Karpas-422 (cell line): ENCODE measurements around the gene YIPF1. TPM values are rescaled to one million over a fixed set of nuclear protein-coding genes. Genes with fewer than 3 reads are reported as not detected.
A peak's percentile ranks its signal among the peaks of the same experiment; 100 is the strongest.

Source experiments
- DNase-seq: peaks from one replicate; pipeline ENCODE4 v3.0.0-alpha.2; 2015
- H2AFZ ChIP-seq: fragments of 200-600 bp; sonication (generic); 2 replicates; pipeline ENCODE4 v1.6.1; 2014; ENCODE audit warnings: antibody characterized with exemption, low read length, mixed read lengths
- H3K27ac ChIP-seq: fragments of 200-600 bp; sonication (generic); 2 replicates; pipeline ENCODE4 v1.5.1; 2014; ENCODE audit warnings: mild to moderate bottlenecking, low read length, moderate library complexity
- H3K27me3 ChIP-seq: fragments of 200-600 bp; sonication (generic); 2 replicates; pipeline ENCODE4 v1.6.1; 2014; ENCODE audit warnings: low read length, mixed read lengths
- H3K36me3 ChIP-seq: fragments of 200-600 bp; sonication (generic); 2 replicates; pipeline ENCODE4 v1.6.1; 2014; ENCODE audit warnings: low read length, mixed read lengths; ENCODE audit not compliant: insufficient read depth
- H3K4me1 ChIP-seq: fragments of 200-600 bp; sonication (generic); 2 replicates; pipeline ENCODE4 v1.6.1; 2014; ENCODE audit warnings: mild to moderate bottlenecking, low read length, mixed read lengths
- H3K4me2 ChIP-seq: fragments of 200-600 bp; sonication (generic); 2 replicates; pipeline ENCODE4 v1.6.1; 2014; ENCODE audit warnings: low read length, low read depth, mild to moderate bottlenecking; ENCODE audit not compliant: poor library complexity, severe bottlenecking
- H3K4me3 ChIP-seq: fragments of 200-600 bp; sonication (generic); 2 replicates; pipeline ENCODE4 v1.5.1; 2014; ENCODE audit warnings: mild to moderate bottlenecking, antibody characterized with exemption, low read length, mixed read lengths
- H3K79me2 ChIP-seq: fragments of 200-600 bp; sonication (generic); 2 replicates; pipeline ENCODE4 v1.6.1; 2014; ENCODE audit warnings: mild to moderate bottlenecking, low read length, mixed read lengths
- H3K9ac ChIP-seq: fragments of 200-600 bp; sonication (generic); 2 replicates; pipeline ENCODE4 v1.6.0; 2014; ENCODE audit warnings: low read length
- H3K9me2 ChIP-seq: fragments of 200-600 bp; sonication (generic), shearing (Covaris generic); replicated peaks from 2 replicates; pipeline ENCODE4 v1.6.0; 2014; ENCODE audit warnings: mild to moderate bottlenecking, low read length, moderate library complexity; ENCODE audit not compliant: insufficient read depth
- H3K9me3 ChIP-seq: fragments of 300-700, 200-600 bp; sonication (generic); 2 replicates; pipeline ENCODE4 v1.6.1; 2014; ENCODE audit warnings: low read length, mixed read lengths
- H4K20me1 ChIP-seq: fragments of 200-600 bp; sonication (generic); 2 replicates; pipeline ENCODE4 v1.6.1; 2014; ENCODE audit warnings: mild to moderate bottlenecking, antibody characterized with exemption, low read length, low read depth; ENCODE audit not compliant: insufficient read depth
- total RNA-seq: library from RNA; depleted of rRNA; stranded (reverse); fragments of >200 nt; shearing (Covaris generic); gene quantifications from 2 replicates; pipeline ENCODE4 v1.2.3, GENCODE V29; 2014; ENCODE audit warnings: low replicate concordance

YIPF1 gene
- total RNA-seq, 1 experiment from 2014 or later = 87.4 TPM

DNA sequence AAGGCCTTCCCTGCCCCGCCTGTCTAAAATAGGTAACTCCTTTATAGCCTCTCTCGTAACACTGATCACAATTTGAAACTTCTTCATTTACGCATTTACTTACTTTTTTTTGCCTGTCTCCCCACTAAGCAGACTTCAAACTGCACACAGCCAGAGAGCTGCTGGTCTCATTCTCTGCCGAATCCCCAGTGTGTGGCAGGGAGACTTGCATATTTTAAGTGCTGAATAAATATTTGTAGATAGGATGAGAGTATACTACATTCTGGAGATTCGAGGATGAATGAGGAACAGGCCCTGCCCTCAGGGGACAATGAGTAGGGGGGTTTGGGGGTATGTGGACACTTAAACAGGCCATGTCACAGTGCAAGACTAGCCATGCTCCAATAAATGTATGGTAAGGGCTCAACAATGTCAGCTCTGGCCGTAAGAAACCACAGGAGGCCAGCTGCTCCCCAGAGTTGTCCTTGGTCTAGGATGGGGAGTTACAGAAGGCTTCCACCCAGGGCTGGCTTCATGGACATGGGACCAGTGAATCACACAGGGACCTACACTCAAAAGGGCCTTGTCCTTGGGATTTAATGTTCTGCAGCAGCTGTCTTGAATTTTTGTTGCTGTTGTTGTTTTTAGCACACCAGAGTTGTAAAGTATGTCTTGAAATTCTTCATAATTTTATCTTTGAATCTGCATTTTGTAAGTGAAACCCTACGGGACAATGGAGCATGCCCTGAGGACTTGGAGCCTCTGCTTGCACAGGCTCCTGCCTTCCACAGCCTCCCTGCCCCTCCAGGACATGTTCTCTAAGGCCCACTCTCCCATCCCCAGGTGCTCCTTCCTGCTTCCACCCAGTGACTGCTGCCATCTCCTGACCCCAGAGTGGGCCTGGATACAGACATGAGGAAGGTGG lies 12.9 kb upstream of the YIPF1 start:
- H3K4me2 ChIP-seq = no peak overlapping the region
- H3K27ac ChIP-seq = no peak overlapping the region
- H3K9ac ChIP-seq = no peak overlapping the region
- peaks cover 17% of the 10 kb centered on the region for H3K4me1 ChIP-seq
- no peak overlapping the region for H3K4me3 ChIP-seq
- H3K9me3 ChIP-seq = no peaks in the 10 kb centered on the region
- no peaks in the 10 kb centered on the region for H4K20me1 ChIP-seq
- no peak for DNase-seq
- H3K27me3 ChIP-seq = no peaks in the 10 kb centered on the region
- no peak overlapping the region for H2AFZ ChIP-seq
- no peaks in the 10 kb centered on the region for H3K36me3 ChIP-seq
- no peaks in the 10 kb centered on the region for H3K79me2 ChIP-seq
- no peaks in the 10 kb centered on the region for H3K9me2 ChIP-seq

DNA sequence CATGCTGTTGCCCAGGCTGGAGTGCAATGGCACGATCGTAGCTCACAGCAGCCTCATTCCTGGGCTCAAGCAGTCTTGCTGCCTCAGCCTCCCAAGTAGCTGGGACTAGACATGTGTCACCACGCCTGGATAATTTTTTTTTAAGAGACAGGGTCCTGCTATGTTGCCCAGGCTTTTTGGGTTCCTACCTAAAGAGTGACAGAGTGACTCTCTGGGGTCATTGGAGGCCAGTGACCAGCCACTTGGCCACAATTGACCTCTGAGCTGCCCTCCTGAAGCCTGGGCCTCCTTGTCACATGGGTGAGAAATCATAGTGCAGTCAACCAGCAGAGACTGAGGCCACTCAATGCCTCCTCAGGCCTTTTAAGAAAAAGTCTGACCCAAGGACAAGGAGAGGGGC lies 10.1 kb upstream of the YIPF1 start:
- H3K4me3 ChIP-seq = no peak overlapping the region

DNA sequence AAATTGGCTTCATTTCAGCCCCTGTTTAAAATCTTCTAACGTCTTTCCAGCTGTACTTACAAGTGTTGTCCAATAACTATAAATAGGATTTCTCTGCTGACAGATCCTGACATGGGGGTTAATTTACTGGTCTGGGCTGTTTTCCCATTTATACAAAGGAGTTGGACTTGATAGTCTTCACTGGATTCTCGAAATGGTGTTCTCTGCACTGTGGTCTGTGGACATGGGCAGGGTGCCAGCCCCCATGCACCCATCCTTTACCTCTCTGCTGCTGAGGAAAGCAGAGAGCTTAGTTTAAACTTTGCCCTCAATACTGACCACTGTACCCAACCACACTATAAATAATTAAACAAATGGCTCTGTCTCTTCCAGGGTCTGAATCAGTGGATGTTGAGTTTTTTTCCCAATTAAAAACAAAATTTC lies 9.6 kb upstream of the YIPF1 start:
- no peak overlapping the region for H2AFZ ChIP-seq
- no peaks in the 10 kb centered on the region for H3K36me3 ChIP-seq

More for the DNA sequence above, 10.1 kb upstream of the YIPF1 start:
- no peaks in the 10 kb centered on the region for H3K36me3 ChIP-seq
- no peaks in the 10 kb centered on the region for H3K9me3 ChIP-seq
- no peak overlapping the region for H3K4me2 ChIP-seq
- H3K4me1 ChIP-seq = peaks cover 16% of the 10 kb centered on the region
- no peak overlapping the region for H3K9ac ChIP-seq
- no peak overlapping the region for H3K27ac ChIP-seq
- H3K79me2 ChIP-seq = no peaks in the 10 kb centered on the region
- H4K20me1 ChIP-seq = no peaks in the 10 kb centered on the region
- H2AFZ ChIP-seq = no peak overlapping the region
- DNase-seq = no peak
- H3K9me2 ChIP-seq = no peaks in the 10 kb centered on the region
- H3K27me3 ChIP-seq = no peaks in the 10 kb centered on the region

DNA sequence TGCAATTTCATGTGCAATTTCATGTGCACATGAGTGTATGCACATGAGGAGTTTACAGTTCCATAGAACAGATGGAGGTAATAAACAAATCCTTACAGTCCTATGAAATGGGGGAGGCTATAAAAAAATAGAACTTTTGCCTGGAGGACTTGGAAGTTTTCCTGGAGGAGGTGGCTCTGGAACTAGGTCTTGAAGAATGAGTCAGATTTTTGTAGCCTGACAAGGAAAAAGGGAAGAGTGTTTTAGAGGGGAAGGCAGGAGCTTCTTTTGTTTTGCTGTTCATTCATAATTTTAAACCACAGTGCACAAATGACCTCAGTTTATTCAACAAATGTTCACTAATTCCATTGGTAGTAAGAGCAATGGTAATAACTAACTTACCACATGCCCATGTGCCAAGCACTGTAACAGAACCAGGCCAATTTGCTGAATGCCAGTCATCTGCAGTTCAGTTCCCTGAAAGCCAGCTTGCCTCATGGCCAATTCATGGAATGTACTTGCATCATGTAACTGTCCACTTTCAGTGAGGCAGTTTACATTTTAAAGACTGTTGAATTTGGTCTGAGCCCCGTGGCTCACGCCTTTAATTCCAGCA lies 7.1 kb upstream of the YIPF1 start:
- no peaks in the 10 kb centered on the region for H3K9me2 ChIP-seq
- no peaks in the 10 kb centered on the region for H3K27me3 ChIP-seq
- no peak overlapping the region for H3K4me2 ChIP-seq
- H3K9me3 ChIP-seq = no peaks in the 10 kb centered on the region
- no peak overlapping the region for H3K4me3 ChIP-seq
- H3K4me1 ChIP-seq = peaks cover 5% of the 10 kb centered on the region
- DNase-seq = no peak
- no peak overlapping the region for H2AFZ ChIP-seq
- H3K27ac ChIP-seq = no peak overlapping the region
- H4K20me1 ChIP-seq = no peaks in the 10 kb centered on the region
- H3K79me2 ChIP-seq = no peaks in the 10 kb centered on the region
- no peak overlapping the region for H3K9ac ChIP-seq
- H3K36me3 ChIP-seq = no peaks in the 10 kb centered on the region

More for the DNA sequence above, 9.6 kb upstream of the YIPF1 start:
- H3K4me1 ChIP-seq = peaks cover 11% of the 10 kb centered on the region
- no peaks in the 10 kb centered on the region for H3K79me2 ChIP-seq
- H4K20me1 ChIP-seq = no peaks in the 10 kb centered on the region
- no peaks in the 10 kb centered on the region for H3K27me3 ChIP-seq
- no peak overlapping the region for H3K27ac ChIP-seq
- DNase-seq = no peak
- no peak overlapping the region for H3K4me3 ChIP-seq
- H3K9me3 ChIP-seq = no peaks in the 10 kb centered on the region
- no peak overlapping the region for H3K4me2 ChIP-seq
- H3K9ac ChIP-seq = no peak overlapping the region
- no peaks in the 10 kb centered on the region for H3K9me2 ChIP-seq

DNA sequence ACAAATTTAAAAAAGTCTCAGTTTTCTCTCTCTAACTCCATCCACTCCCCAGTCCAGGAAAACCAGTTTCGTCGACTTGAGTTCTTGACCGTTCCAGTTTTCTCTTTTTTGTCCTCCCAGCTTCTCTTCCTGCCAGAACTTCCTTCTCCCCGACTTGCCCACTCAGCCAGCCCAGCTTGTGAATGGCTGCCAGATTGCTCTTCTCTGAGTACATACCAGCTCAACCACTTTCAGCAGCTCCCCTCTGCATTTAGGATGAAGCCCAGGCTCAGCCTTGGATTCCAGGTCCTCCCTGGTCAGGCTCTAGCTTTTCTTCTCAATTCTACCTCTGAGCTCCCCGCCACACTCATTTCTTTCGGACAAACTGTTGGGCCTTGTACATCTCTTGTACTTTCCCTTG lies 5.8 kb upstream of the YIPF1 start:
- no peaks in the 10 kb centered on the region for H3K79me2 ChIP-seq
- H3K4me2 ChIP-seq = no peak overlapping the region
- H3K36me3 ChIP-seq = no peaks in the 10 kb centered on the region
- H3K9ac ChIP-seq = no peak overlapping the region
- no peaks in the 10 kb centered on the region for H3K9me3 ChIP-seq
- H2AFZ ChIP-seq = no peak overlapping the region
- H4K20me1 ChIP-seq = no peaks in the 10 kb centered on the region
- H3K4me1 ChIP-seq = peaks cover 14% of the 10 kb centered on the region
- H3K27ac ChIP-seq = no peak overlapping the region
- no peaks in the 10 kb centered on the region for H3K27me3 ChIP-seq
- DNase-seq = no peak
- no peak overlapping the region for H3K4me3 ChIP-seq
- no peaks in the 10 kb centered on the region for H3K9me2 ChIP-seq

DNA sequence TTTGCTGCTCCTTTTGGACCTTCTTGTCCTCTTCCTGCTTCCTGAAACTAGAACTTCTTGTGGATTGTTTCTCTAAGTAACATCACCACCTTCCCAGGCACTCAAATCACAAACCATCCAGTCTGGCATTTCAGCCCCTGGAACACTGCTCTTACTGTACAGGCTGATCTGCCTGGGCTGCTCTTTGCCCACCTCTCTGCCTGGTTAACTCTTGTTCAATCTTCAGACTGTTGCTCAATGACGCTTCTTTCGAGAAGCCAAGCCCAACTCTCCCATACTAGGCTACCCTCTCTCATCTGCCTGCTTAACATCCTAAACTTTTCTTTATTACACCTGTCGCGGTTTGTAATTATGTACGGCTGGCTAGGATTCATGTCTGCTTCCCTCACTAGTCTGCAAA lies 5.0 kb upstream of the YIPF1 start:
- Histone ChIP-seq H2AFZ (no peak overlapping the region), H3K9ac (no peak overlapping the region), H3K4me1 (peaks cover 19% of the 10 kb centered on the region), H3K9me2 (no peaks in the 10 kb centered on the region), H4K20me1 (no peaks in the 10 kb centered on the region), H3K27ac (no peak overlapping the region), H3K36me3 (no peaks in the 10 kb centered on the region), H3K79me2 (no peaks in the 10 kb centered on the region), H3K4me2 (no peak overlapping the region), H3K4me3 (no peak overlapping the region), H3K27me3 (no peaks in the 10 kb centered on the region), H3K9me3 (no peaks in the 10 kb centered on the region)
- DNase-seq = no peak

DNA sequence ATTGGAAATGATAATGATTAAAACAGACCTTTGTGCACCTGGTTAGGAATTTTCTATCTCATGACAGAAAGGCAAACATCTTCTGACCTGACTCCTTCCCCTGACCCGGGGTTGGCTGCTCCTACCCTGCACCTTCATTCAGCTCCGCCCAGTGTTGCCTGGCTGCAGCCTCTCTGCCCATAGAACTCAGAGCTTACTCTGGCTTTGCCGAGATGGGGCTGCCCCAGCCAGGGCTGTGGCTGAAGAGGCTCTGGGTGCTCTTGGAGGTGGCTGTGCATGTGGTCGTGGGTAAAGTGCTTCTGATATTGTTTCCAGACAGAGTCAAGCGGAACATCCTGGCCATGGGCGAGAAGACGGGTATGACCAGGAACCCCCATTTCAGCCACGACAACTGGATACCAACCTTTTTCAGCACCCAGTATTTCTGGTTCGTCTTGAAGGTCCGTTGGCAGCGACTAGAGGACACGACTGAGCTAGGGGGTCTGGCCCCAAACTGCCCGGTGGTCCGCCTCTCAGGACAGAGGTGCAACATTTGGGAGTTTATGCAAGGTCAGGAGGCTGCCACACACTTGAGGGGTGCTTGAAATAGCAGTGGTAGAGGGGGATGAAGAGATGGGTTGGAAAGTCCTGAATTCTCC lies 4.5 kb upstream of the YIPF1 start, which contains the start of gene DIO1:
DIO1 (plus strand) TSS at position 189 of the 638 bp plus-strand sequence; CDS start at position 213, 24 bp downstream.
- no peaks in the 10 kb centered on the region for H3K27me3 ChIP-seq
- no peak within 1 kb of the TSS for H3K4me2 ChIP-seq
- H3K9me2 ChIP-seq = no peaks in the 10 kb centered on the region
- no peaks in the 10 kb centered on the region for H3K36me3 ChIP-seq
- H3K9me3 ChIP-seq = no peaks in the 10 kb centered on the region
- H2AFZ ChIP-seq = peak within 1 kb of the TSS; percentile 61; the same call in 1 of the 2 replicates
- peaks cover 3% of the 10 kb centered on the region for H3K79me2 ChIP-seq
- no peak within 1 kb of the TSS for H3K27ac ChIP-seq
- DNase-seq = no peak
- H3K4me3 ChIP-seq = no peak within 1 kb of the TSS
- H4K20me1 ChIP-seq = no peaks in the 10 kb centered on the region
- peaks cover 21% of the 10 kb centered on the region for H3K4me1 ChIP-seq
- no peak within 1 kb of the TSS for H3K9ac ChIP-seq

DNA sequence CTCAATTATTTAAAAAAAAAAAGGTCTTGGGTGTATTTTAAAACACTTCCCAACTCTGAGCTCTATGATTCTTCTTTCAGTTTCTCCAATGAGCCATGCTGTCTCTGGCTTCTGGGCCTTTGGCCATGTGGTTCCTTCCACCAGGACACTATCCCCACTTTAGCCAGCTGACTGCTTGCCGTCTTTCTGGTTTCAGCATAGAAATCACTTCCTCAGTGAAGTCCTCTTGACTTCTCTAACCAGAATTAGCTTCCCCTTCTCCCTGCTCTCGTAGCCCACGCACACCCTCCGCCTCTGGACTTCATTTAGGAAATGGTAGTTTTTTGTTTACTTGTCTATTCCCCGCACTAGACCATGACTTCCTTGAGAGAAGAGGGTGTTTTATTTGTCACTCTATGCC lies 3.3 kb upstream of the YIPF1 start:
- H3K9ac ChIP-seq = no peak overlapping the region
- no peaks in the 10 kb centered on the region for H3K36me3 ChIP-seq
- no peaks in the 10 kb centered on the region for H4K20me1 ChIP-seq
- H3K9me2 ChIP-seq = no peaks in the 10 kb centered on the region
- H3K4me2 ChIP-seq = no peak overlapping the region
- no peaks in the 10 kb centered on the region for H3K9me3 ChIP-seq
- H3K4me3 ChIP-seq = no peak overlapping the region
- H2AFZ ChIP-seq = peak overlapping the region; percentile 61; the same call in 1 of the 2 replicates
- DNase-seq = no peak
- H3K27ac ChIP-seq = no peak overlapping the region
- H3K4me1 ChIP-seq = peaks cover 30% of the 10 kb centered on the region
- H3K27me3 ChIP-seq = no peaks in the 10 kb centered on the region
- peaks cover 6% of the 10 kb centered on the region for H3K79me2 ChIP-seq
